Stimulated activated CD8-positive, alpha-beta memory T cell treated with anti-CD3 and anti-CD28 coated beads, Interleukin-12 subunit alpha, Interleukin-12 subunit beta, amount 100 ng/mL, for 1 hour (primary cell): ENCODE results near the gene SPAG16.
"Not testable (repeated sequence)": the region's sequence is repeated elsewhere in the genome, so short reads cannot be mapped to it uniquely, and the experiment has no call there.

ENCODE experiments used
- DNase-seq: peaks from one replicate; pipeline ENCODE4 v3.0.0-alpha.2; 2020; ENCODE audit warnings: low read depth

SPAG16 gene

GRCh38 chr2:213408426-213409070 lies 124.3 kb downstream of the SPAG16 start:
- not testable (repeated sequence) for DNase-seq

- not testable (repeated sequence) for DNase-seq
Measured at GRCh38 chr2:213410687-213411086, 126.4 kb downstream of the SPAG16 start.

- DNase-seq: no peak
Measured at GRCh38 chr2:213411582-213412289, 127.5 kb downstream of the SPAG16 start.

- no peak for DNase-seq
Measured at GRCh38 chr2:213415093-213415492, 130.8 kb downstream of the SPAG16 start.

GRCh38 chr2:213416832-213417231 lies 132.6 kb downstream of the SPAG16 start:
- DNase-seq: no peak

GRCh38 chr2:213419980-213420379 lies 135.7 kb downstream of the SPAG16 start:
- no peak for DNase-seq

GRCh38 chr2:213420828-213421385 lies 136.6 kb downstream of the SPAG16 start:
- DNase-seq: no peak

GRCh38 chr2:213422211-213422610 lies 137.9 kb downstream of the SPAG16 start:
- DNase-seq: no peak

- no peak for DNase-seq
Measured at GRCh38 chr2:213425618-213426017, 141.4 kb downstream of the SPAG16 start.

GRCh38 chr2:213429516-213429915 lies 145.3 kb downstream of the SPAG16 start:
- no peak for DNase-seq

- no peak for DNase-seq
Measured at GRCh38 chr2:213443921-213444320, 159.7 kb downstream of the SPAG16 start.

- no peak for DNase-seq
Measured at GRCh38 chr2:213451542-213452239, 167.4 kb downstream of the SPAG16 start.

- DNase-seq: no peak
Measured at GRCh38 chr2:213455316-213456008, 171.2 kb downstream of the SPAG16 start.

GRCh38 chr2:213475433-213475832 lies 191.2 kb downstream of the SPAG16 start:
- no peak for DNase-seq

GRCh38 chr2:213476641-213477040 lies 192.4 kb downstream of the SPAG16 start:
- DNase-seq: no peak

- DNase-seq: no peak
Measured at GRCh38 chr2:213490087-213490486, 205.8 kb downstream of the SPAG16 start.

GRCh38 chr2:213491376-213491775 lies 207.1 kb downstream of the SPAG16 start:
- no peak for DNase-seq

- no peak for DNase-seq
Measured at GRCh38 chr2:213496226-213496625, 212.0 kb downstream of the SPAG16 start.

GRCh38 chr2:213500881-213501280 lies 216.6 kb downstream of the SPAG16 start:
- DNase-seq: no peak

GRCh38 chr2:213524164-213524563 lies 239.9 kb downstream of the SPAG16 start:
- DNase-seq: no peak

GRCh38 chr2:213537579-213537978 lies 253.3 kb downstream of the SPAG16 start:
- no peak for DNase-seq

- DNase-seq: no peak
Measured at GRCh38 chr2:213544940-213545339, 260.7 kb downstream of the SPAG16 start.
